Right atrium auricular region (tissue), 2 donors: ENCODE data around the gene TTLL6. TPM values are rescaled to one million over a fixed set of nuclear protein-coding genes. Genes with fewer than 3 reads are reported as not detected.

ENCODE experiments used
- DNase-seq: peaks from one replicate; pipeline ENCODE4 v3.0.0-alpha.2; 2019; ENCODE audit warnings: low spot score
- H3K27ac ChIP-seq, 2 donors: fragments of 200-600 bp; sonication (generic); 1 replicate in 1 of 2; 2 replicates in 1 of 2; pipeline ENCODE4 v1.5.1; 2016 to 2019
- H3K27me3 ChIP-seq, 2 donors: fragments of 200-600 bp; sonication (generic); one replicate each; pipeline versions ENCODE4 v1.5.1 to v1.6.0; 2017 to 2019
- H3K36me3 ChIP-seq: fragments of 200-600 bp; sonication (generic); one replicate; pipeline ENCODE4 v1.5.1; 2016
- H3K4me1 ChIP-seq, 2 donors: fragments of 200-600 bp; sonication (generic); one replicate each; pipeline versions ENCODE4 v1.5.1 to v1.6.0; 2017 to 2019
- H3K4me3 ChIP-seq, 2 donors: fragments of 200-600 bp; sonication (generic); 1 replicate in 1 of 2; 2 replicates in 1 of 2; pipeline ENCODE4 v1.5.1; 2017 to 2019; ENCODE audit warnings: mild to moderate bottlenecking in 1 of 2, moderate library complexity in 1 of 2
- H3K9me3 ChIP-seq, 2 donors: fragments of 200-600 bp; sonication (generic); one replicate each; pipeline ENCODE4 v1.5.1; 2019
- CTCF ChIP-seq, 2 donors: fragments of 200-600 bp; sonication (generic); IDR thresholded peaks; one replicate each; pipeline ENCODE4 v1.5.1; 2019; ENCODE audit warnings: antibody characterized with exemption in 2 of 2
- total RNA-seq, 2 donors: library from RNA; depleted of rRNA; stranded (reverse); fragments of >200 nt; gene quantifications; one replicate each; pipeline ENCODE4 v1.1.0, GENCODE V29; 2016

The TTLL6 gene
- total RNA-seq, 2 donors from 2014 or later = not detected

DNA sequence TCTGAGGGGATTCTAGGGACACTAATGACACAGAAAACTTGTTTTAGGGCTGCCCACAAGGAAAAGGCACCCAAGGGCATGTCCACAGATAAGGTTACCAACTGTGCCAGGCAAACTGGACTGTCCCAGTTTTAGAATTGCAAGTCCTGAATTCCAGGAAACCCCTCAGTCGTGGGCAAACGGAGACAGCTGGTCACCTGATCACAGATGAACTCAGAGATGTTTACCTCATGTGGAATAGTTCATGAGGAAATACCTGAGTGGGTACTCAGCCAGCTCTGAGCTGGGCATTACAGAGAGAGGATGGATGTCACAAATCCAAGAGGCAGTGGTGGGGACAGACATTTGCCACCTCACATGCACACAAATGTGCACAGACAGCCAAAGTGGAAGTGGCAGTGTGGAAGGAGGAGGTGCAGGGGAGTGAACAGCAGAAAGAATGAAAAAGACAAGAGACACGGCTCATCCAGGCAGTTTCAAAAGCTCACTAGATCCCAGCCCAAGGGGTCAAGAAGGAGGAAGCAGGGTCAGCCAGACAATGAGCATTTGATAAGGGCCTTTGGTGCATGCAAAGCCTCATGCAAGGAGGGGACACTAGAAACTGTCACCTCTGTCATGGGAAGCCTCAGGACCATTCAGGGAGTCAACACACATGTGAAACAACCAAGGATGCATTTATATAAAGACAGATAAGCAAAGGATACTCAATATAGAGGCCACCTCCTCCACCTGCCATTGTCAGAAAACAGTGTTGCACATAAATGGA, 24.8 kb downstream of the TTLL6 start:
- Histone ChIP-seq H3K9me3 (no peaks in the 10 kb centered on the region), H3K36me3 (no peaks in the 10 kb centered on the region), H3K27me3 (no peaks in the 10 kb centered on the region), H3K4me1 (no peaks in the 10 kb centered on the region), H3K4me3 (no peak overlapping the region), H3K27ac (no peak overlapping the region)
- no peak for DNase-seq
- TF ChIP-seq CTCF (IDR thresholded peaks at IDR 0.05) = no peak

GRCh38 chr17:48791128-48792032, 25.6 kb downstream of the TTLL6 start:
- Histone ChIP-seq H3K27ac (no peak overlapping the region), H3K9me3 (no peaks in the 10 kb centered on the region), H3K36me3 (no peaks in the 10 kb centered on the region), H3K4me1 (no peaks in the 10 kb centered on the region), H3K27me3 (no peaks in the 10 kb centered on the region), H3K4me3 (no peak overlapping the region)
- peak; percentile 67 to 76 for TF ChIP-seq CTCF (IDR thresholded peaks at IDR 0.05)
- peak; percentile 79 for DNase-seq

DNA sequence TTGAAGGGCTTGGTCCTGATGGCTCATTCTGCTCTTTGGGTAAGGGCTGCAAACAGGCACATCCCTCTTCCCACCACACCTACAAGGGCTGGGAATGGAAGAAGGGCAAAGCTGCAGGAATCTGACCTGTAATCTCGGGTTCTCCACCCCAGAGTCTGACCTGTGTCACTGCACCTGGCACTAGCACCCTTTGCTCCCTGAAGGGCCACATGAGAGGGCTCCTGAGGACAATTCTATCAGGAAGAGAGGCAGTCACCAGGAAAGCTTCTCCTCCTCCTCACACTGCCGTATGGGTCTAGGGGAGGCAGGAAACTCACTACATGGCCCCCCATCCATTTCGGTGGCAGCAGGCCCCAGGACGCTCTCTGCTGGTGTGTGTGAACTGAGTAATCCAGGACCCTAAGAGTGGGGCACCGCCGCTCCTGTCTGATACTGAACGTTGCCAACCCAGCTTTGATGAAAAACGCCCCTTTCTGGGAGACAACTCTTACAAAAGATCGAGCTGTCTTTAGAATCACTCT, 26.4 kb downstream of the TTLL6 start:
- Histone ChIP-seq H3K9me3 (no peaks in the 10 kb centered on the region), H3K27me3 (no peaks in the 10 kb centered on the region), H3K4me3 (no peak overlapping the region), H3K36me3 (no peaks in the 10 kb centered on the region), H3K4me1 (no peaks in the 10 kb centered on the region), H3K27ac (no peak overlapping the region)
- no peak for TF ChIP-seq CTCF (IDR thresholded peaks at IDR 0.05)
- DNase-seq = no peak

DNA sequence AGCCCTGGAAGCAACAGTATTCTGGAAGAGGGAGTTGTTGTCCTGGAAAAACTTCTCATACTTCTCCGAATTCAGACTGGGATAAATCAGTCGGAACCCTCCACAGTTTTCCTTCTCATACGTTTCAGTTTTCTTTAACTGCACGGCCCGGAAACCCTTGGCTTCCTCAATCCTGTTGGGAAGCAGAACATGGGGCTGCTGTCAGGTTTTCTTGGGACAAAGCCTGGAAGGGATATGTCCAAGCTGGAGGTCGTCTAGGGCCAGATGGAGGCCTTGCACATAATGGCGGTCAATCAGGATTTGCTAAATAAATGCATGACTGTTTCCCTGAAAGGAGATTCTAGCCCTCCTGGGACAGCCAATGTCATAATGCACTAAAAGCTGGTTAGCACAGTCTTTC, 29.2 kb downstream of the TTLL6 start:
- H3K27ac ChIP-seq = no peak overlapping the region
- DNase-seq = no peak
- no peak overlapping the region for H3K4me3 ChIP-seq
- no peaks in the 10 kb centered on the region for H3K4me1 ChIP-seq
- H3K36me3 ChIP-seq = no peaks in the 10 kb centered on the region
- no peak for TF ChIP-seq CTCF (IDR thresholded peaks at IDR 0.05)
- no peaks in the 10 kb centered on the region for H3K9me3 ChIP-seq
- no peaks in the 10 kb centered on the region for H3K27me3 ChIP-seq

DNA sequence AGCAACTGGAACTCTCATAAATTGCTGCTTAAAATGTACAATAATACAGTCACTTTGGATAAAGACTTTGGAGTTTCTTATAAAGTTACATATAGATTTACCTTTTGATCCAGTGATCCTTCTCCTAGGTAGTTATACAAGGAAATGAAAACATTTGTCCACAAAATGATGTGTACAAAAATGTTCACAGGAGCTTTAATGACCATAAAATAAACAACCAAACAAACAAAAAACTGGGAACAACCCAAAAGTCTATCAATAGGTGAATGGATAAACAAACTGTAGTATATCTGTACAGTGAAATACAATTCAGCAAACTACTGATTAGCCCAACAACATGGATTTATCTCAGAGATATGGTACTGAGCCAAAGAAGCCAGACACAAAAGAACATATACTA, 37.6 kb downstream of the TTLL6 start:
- no peaks in the 10 kb centered on the region for H3K27me3 ChIP-seq
- TF ChIP-seq CTCF (IDR thresholded peaks at IDR 0.05) = no peak
- DNase-seq = no peak

More for the DNA sequence above, 37.6 kb downstream of the TTLL6 start:
- peaks cover 0 to 12% of the 10 kb centered on the region in 2 donors for H3K9me3 ChIP-seq
- H3K36me3 ChIP-seq = no peaks in the 10 kb centered on the region
- no peak overlapping the region for H3K4me3 ChIP-seq
- no peak overlapping the region for H3K27ac ChIP-seq
- H3K4me1 ChIP-seq = no peaks in the 10 kb centered on the region
